GM18526 (cell line): ENCODE data around the gene PKN2.

Experiments used
- POLR2A ChIP-seq: IDR thresholded peaks from 3 replicates; pipeline ENCODE4 v1.6.1; 2011; ENCODE audit not compliant: insufficient read length; ENCODE audit errors: extremely low read depth

Gene PKN2

DNA sequence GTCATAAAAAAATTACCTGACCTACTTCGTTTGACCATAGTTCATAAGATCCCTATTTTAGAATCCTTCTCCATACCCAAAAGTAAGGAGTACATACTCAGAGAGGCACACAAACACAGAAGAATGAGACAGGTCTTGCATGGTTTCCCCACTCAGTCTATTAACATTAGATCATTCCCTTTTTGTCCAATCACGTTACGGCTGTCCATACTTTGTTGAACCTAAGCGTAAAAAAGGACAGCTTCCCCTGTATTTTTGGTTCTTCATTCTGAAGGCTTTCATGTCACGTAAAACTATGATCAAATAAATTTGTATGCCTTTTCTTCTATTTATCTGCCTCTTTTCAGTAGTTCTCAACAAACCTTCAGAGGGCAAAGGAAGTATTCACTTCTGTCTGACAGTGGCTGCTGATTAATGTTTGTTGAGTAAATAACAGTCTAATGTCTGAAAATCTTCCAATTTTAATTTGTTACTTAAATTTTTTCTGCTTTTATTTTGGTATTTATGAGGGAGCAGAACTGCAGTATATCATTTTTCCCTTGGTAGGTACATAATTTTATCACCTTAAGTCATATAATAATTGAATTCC is 16.4 kb downstream of the PKN2 start:
- TF ChIP-seq POLR2A = no peak

DNA sequence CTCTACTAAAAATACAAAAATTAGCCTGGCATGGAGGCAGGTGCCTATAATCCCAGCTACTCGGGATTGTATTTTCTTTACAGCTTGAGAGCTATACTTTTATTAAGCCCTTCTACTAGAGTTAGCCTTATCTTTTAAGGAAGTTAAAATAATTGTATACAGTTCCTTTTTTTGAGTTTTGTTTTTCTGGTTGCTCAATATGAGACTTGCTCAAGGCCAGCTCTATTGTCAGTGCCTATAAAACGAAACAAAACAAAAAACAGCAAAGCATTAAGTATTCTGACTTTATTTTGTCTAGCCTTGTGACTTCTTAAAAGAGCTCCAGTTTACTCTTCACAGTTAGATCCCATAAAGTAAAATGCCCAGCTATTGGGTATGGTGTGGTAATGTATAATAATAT is 17.2 kb downstream of the PKN2 start:
- no peak for TF ChIP-seq POLR2A

DNA sequence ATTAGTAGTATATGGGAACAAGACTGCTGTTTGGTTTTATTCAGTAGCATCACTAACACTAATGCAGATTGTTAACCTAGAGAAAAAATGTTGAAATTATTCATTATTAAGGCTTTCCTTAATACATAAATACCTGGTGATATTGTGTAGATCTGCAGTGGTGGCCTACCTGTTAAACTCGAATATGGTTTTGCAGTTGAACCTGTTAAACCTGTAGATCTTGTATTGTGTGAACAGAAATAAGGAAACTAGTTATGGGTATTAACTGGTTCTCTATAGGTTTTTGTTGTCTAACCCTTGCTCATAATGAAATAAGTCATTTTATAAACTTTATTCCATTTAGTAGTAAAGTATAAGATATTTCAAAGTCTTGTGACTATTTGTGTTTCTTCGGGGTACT is 23.9 kb downstream of the PKN2 start:
- no peak for TF ChIP-seq POLR2A

DNA sequence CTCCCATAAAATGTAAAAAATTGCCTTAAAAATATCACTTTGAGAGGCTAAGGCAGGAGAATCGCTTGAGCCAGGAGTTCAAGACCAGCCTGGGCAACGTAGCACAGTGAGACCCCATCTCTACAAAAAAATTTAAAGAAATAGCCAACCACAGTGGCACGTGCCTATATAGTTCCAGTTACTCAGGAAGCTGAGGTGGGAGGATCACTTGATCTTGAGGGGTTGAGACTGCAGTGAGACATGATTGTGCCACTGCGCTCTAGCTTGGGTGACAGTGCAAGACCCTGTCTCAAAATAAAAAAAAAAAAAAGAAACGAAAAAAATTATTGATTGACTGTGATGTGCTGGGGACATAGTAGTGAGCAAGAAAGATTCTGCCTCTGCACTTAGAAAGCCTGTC is 38.4 kb downstream of the PKN2 start:
- TF ChIP-seq POLR2A = no peak

DNA sequence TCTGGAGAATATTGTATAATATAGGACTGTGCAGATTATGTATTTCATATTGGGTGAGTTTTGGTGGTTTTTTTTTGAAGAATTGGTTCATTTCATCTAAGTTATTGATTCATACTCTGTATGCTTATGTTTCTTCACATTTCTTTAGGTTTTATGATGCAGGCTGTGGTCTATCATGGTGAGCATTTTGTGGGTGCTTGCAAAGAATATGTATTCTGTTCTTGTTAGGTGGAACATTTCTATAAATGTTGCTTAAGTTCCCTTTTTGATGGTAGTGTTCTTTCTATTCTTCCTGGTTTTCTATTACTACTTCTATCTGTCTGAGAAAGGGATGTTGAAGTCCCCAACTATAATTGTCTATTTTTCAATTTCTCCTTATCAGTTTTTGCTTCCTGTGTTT is 42.6 kb downstream of the PKN2 start:
- TF ChIP-seq POLR2A = no peak

DNA sequence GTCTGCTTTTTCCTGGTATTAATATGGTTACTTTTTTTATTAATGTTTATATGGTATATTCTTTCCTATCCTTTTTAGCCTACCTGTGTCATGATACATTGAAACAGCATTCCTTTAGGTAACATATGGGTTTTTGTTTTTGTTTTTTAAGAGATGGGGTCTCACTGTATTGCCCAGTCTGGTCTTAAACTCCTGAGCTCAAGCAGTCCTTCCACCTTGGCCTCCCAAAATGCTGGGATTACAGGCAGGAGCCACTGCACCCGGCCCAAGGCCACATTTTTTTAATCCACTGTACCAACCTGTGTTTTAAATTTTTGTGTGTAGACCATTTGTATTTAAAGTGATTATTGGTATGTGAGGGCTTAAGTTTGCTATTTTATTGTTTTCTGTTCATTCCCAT is 43.1 kb downstream of the PKN2 start:
- no peak for TF ChIP-seq POLR2A

DNA sequence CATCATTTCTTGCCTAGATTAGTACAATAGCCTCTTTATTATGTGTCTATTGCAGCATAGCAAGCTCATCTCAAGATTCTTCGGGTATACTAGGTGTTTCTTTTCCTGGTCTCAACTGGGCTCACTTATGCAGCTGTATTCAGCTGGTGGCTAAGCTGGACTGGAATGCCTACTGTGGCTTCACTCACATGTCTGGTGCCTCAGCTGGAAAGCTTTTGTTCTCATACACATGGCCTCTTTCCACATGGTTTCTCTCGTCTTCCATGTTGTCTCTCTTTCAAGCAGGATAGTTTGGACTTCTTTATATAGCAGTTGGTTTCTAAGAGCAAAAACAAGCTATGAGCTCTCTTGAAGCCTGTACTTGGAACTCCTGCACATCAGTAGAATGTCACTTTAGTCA is 45.2 kb downstream of the PKN2 start:
- no peak for TF ChIP-seq POLR2A

DNA sequence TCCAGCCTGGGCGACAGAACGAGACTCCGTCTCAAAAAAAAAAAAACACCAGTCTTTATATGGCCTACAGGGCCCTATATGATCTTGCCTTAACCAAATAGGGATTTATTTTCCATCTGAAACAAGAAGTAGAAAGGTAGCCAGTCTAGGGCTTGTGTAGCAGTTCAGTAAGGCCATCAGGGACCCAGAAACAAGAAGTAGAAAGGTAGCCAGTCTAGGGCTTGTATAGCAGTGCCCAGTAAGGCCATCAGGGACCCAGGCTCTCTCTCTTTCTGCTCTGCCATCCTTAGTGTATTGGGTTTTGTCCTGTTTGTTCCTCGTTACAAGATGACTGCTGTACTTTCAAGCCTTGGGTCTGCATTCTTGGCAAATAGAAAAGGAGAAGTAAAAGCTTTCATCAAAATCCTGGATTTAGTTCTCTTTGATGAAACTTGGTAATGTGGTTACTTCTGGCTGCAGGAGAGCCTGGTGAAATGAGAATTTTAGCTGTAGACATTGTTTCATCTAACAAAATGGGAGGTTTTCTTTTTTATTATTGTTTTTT is 46.1 kb downstream of the PKN2 start:
- TF ChIP-seq POLR2A = no peak

DNA sequence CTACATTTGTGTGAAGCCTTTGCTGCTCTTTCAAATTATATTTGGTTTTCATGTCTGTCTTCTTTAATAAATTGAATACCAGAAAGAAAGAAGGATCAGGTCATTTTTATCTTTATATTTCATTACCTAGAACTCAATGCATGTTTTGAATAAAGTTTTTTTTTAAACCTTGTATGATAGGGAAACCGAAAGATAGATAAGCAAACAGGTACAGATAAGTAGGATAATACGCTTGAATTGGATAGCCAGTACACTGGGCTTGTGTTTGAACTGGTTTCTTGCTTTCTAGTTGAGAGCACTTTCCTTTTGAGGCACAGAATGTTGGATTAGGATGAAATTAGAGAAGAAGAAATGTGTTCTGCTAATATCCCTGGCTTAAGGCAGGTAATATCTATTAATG is 46.9 kb downstream of the PKN2 start:
- TF ChIP-seq POLR2A = no peak

DNA sequence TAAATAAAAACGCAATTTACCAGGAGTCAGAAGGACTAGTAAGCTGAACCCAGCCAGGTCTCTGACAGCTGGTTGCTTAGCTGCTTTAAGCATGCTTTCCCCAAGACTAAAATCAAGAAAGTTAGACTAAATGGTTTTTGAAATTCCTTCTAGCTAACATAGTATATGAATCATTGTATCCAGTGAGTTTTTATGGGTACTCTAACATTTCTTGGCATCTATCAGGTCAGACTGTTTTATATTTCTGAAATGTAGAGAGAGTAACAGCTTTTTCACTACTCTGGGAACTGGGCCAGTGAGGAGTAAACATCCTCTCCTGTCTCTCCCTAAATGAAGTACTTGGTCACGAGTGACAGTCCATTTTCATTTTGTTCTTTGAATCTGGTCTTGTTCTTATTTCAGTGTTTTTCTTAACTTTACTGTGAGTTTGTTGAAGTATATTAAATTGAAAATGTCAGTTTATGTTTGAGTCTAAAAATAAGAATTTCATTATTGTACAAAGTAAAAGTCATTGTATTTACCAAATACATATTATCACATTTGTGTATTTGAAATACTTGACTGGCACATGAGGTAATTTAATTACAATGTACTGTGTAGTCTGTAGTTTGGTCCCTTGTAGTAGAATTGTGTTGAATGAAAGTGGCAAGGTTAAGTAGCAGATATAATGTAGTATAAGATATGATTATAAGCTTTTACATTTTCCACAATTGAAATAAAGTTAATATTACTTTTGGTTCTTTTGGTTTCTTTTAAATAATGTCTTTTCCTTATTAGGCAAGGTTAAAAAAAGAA is 47.6 kb downstream of the PKN2 start:
- no peak for TF ChIP-seq POLR2A

DNA sequence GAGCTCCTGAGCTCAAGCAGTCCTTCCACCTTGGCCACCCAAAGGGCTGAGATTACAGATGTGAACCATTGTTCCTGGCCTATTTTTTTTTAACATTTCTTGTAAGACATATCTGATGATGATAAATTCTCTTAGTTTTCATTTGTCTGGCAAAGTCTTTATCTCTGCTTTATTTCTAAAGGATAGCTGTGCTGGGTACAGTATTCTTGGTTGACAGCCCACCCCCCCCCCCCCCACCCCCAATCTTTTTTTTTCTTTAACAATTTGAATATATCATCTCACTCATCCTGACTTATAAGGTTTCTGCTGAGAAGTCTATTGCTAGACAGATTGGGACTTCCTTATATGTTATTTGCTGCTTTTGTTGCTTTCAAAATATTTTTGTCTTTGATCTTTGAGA is 51.3 kb downstream of the PKN2 start:
- no peak for TF ChIP-seq POLR2A

DNA sequence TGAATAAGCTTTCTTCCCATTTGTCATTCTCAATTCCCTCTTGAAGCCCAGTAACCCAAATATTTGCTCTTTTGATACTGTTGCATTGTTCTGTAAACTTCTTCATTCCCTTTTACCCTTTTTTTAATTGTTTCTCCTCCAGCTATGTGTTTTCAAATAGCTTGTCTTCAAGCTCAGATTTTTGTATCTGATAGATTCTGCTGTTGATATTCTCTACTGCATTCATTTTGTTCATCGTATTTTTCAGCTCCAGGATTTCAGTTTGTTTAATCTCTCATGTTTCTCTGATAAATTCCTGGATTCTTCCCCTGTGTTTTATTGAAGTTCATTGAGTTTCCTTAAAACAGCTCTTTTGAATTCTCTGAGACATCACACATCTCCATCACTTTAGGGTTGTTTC is 51.8 kb downstream of the PKN2 start:
- TF ChIP-seq POLR2A = no peak

DNA sequence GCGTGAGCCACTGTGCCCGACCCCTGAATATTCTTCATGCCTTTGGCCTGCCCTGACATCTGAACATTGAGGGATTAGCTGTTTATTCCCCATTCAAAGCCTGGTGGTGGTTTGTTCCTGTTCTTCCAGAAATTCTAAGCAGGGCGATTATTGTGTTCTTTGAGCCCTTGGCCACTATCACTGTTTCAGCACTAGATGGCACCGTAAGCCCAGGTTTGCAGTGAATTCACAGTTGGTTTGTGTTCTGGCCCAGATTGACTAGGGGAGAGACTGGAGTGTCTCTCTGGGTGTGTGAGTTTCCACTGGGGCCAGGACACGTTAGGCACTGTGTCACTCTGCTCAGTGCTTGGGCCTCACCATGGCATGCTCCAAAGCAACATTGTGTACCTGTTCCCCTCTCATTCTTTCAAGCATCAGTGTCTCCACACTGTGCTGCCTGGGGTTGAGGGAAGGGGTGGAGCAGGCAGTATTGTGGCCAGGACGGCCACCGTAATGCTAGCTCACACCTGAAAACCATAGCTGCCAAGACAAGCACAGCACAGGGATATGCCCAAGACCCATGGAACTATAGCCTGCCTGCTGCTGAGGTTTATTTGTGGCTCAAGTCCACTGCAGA is 52.7 kb downstream of the PKN2 start:
- no peak for TF ChIP-seq POLR2A

DNA sequence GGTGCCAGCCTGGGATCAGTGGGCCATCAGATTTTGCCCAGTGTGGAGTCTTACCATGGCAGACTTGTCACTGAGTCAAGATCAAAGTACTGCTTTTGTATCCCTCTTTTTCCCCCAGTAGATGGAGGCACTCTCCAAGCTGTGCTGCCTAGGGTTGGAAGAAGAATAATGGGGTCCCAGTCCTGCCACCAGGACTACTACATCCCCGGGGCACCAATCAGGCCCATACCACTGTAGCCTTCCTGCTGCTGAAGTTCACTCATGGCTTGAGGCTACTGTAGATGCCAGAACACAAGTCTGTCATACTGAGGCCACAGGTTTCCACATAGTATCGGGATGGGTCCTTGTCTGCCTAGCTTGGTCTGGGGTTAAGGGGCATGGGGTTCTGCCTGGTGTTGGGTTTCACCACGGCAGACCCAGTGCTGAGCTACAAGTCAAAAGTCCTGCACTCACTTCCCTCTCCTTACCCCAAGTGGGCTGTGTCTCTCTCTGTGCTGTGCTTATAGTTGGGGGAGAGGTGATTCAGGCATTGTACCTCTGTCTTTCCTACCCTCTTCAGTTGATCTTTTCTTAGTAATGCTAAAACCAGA is 53.4 kb downstream of the PKN2 start:
- TF ChIP-seq POLR2A = no peak

DNA sequence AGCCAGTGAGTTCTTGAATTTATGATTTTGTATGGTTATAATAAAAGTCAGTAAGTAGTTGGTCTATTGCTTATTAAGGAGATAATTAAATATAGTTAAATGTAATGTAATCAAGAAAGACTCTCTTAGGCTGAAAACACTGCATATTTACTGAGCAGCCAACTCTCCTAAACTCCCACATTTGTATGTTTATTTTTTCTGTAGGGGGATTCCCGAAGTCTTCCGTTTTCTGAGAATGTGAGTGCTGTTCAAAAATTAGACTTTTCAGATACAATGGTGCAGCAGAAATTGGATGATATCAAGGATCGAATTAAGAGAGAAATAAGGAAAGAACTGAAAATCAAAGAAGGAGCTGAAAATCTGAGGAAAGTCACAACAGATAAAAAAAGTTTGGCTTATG is 56.7 kb downstream of the PKN2 start:
- no peak for TF ChIP-seq POLR2A

DNA sequence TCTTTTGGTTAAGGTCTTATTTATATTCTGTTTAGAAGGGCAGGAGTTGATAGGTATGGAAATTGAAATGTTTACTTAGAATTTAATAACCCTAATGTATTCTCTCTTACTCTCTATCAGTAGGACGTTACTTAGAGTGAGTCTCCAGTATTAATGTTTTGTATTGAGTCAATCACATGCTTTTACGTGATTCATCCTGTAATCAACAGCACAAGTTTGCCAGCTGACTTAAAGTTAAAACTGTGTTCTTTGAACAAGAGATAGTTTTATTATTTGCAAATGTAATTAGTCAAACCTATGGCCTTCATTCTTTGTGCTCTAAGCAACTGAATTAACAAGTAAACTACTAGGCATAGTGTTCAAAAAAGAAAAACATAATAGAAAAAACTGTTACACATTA is 57.3 kb downstream of the PKN2 start:
- no peak for TF ChIP-seq POLR2A

DNA sequence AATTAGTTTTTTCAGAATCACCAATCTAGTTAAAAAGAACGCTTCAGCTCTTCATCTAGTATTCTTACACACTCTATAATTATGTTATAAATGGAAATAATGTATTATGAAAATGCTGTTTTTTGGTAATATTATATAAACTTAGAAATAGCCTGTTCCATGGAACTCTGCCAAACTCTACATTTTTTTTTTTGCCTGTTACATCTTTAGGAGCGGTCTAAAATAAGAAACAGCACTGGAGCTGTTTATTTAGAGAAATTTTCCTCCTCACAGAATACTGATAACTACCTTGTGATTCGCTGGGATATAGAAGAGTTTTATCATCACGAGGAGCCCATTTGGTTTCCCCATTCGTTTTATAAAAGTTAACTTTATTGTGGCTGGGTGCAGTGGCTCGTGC is 58.5 kb downstream of the PKN2 start:
- TF ChIP-seq POLR2A = no peak

DNA sequence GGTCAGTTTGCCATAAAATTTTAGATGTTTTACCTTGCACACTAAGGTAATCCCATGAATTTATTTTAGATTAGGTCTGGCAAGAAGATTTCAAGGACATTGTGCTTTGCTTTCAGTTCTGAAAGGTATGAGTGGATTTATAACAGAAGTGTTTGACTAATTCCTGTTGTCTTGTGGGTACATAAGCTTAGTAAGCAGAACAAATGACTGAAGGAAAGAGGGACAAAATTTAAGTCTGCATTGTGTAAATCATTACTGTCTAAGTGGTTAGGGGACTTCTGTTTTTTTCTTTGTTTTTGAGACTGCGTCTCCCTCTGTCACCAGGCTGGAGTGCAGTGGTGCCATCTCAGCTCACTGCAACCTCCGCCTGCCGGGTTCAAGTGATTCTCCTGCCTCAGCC is 60.1 kb downstream of the PKN2 start:
- no peak for TF ChIP-seq POLR2A
